Dedifferentiated amniotic fluid mesenchymal stem cell (primary cell): ENCODE results near the gene KCNK16.

Experiments used
- DNase-seq: peaks from one replicate; pipeline ENCODE4 v3.0.0-alpha.2; 2016; ENCODE audit errors: extremely low spot score

Gene KCNK16

DNA sequence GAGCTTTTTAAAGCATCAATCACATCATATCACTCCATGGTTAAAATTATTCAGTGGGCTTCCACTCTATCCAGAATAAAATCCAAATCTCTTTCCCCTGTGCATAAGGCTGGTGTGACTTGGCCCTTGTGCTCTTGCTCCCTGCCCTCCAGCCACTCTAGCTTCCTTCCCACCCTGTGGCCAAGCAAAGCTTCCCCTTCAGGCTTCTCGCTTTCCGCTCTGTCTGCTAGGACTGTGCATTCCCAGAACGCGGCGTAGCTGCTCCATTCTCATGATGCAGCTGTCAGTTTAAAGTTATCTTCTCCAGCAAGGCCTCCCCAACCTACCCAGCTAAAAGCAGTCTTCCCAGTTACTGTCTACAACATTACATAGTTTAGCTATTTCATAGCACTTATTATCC lies 19.4 kb upstream of the KCNK16 start:
- no peak for DNase-seq

DNA sequence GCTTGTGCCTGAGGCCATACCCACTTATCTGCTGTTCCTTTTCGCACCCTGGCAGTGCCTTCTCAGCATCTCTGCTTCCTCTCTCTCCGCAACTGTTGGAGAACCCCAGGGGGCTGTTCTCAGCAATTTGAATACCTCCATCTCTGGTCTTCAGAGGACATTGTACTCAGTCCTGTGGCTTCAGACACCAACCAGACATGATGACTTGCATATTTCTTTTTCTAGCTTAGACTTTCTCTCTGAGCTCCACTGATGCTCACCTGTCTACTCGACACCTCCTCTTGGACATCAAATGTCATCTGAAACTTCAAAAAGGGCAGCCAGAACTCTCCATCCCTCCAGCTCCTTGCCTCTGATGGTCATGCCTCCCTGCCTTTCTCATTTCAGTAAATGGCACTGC lies 18.9 kb upstream of the KCNK16 start:
- no peak for DNase-seq

DNA sequence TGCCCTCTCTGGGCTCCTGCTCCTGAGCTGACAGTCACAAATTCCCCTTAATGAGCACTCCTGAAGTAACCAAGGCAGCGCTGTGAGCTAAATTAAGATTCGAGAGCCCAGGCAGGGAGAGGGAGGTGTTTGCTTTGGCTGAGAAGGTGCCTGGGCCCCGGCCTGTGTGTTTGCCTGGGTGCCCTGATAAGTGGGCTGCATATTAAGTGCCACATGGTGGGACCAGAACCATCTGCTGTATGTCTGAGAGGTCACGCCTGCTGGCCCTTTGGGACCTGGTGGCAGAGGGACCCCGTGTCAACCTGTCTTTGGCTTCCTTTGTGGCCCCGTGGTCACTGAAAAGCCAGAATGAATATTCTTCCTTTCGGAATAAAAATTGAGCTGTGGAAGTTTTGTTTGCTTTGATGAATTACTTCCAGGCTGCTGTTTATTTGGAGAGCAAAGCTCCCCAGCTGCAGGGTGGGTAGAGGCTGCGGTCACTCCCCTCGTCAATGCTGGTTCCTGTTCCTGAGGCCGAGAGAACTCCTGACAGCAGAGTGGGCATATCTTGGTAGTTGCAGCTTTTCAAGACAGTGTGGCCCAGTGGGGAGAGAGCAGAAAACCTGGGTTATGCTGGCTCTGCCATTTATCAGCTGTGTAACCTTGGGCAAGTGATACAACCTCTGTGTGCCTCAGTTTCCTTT lies 17.5 kb upstream of the KCNK16 start:
- no peak for DNase-seq

DNA sequence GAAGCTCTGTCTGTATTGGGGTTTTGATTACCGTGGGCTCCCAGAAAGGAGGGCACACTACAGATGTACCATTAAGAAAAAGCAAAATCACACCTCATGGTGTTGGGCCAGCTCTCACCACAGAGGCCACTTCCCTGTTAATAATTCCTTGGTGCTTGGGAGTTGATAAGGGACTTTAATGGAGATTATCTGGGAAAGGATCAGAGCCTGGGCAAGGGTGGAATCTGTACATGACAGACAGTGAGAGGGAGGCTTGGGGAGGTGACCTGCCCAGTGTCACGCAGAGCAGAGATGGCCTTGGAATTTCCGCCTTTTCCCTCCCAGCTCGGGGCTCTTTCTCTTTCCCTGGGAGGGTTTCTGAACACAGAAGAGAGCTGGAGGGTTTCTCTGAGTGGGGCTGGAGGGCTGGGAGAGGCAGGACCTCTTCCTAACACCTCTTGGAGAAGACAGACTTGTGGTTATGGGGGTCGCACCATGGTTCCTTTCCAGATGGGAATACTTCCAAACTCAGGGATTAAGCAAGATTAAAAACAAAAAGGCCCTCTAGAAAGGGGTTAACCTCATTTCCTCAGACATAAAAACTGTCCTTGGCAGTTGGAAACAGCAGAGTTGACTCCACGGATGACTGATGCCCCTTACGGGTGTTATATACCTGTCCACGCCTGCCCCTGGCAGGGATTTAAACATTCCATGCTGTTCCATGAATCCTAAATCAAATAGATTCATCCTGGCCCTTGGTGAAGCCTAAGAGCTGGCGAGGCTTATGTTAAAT lies 16.8 kb upstream of the KCNK16 start:
- no peak for DNase-seq

- no peak for DNase-seq
These were observed 15.9 kb upstream of the KCNK16 start for GRCh38 chr6:39338397-39338796.

- no peak for DNase-seq
These were observed 13.5 kb upstream of the KCNK16 start for GRCh38 chr6:39335780-39336545.

GRCh38 chr6:39333644-39334438 lies 11.3 kb upstream of the KCNK16 start:
- no peak for DNase-seq

DNA sequence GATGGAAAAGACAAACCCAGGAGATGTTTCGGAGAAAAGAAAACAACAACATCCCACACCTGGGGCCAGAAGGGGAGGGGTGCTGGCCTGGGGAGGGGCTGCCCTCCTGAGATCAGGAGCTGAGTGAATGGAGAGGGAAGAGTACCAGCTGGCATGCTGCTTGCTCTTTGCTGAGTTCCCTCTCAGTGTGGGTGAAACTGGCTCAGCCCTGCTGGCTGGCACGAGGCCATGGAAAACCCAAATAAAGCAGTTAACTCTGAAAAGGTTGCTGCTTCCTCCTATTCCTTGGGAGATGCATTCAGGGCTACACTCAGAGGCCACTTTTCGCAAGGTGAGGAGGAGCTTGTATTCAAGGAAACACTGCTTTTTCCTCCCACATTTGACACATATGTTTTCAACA lies 8.0 kb upstream of the KCNK16 start:
- DNase-seq: no peak

DNA sequence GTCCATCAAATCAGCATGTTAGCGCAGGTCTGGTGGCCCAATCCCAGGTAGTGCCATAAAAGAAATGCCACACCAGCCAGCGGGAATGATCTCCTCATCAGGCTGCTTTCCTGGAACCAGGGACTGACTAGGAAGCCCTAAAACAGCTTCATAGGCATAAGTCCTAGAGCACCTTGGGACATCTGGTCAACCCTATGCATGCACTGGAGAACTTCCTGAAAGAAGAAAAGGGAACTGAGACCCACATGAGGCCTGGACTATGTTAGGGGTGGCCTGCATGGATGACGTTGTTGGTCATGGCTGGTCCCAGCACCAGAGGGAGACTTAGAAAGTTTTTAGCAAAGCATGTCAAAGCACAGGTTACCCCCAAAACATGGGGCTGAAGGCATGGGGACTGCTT lies 7.6 kb upstream of the KCNK16 start:
- DNase-seq: no peak

DNA sequence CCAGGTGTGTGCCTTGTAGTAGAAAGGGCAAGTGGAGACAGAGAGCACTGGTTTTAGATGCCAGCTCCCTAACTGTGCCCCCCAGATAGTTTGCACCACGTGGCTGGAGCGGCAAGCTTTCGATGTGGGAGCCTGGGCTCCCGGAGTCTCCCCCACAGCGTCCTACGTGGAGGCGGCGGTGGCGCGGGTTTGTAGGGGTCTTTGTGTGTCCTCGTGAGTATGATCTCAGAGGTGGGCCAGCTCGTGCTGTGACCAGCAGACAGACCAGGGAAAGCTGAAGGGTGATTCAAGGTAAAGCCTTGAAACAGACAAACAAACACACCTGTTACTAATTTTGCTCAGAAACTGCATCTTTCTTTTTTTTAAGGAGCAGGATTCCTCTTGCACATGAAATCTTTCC lies 5.6 kb upstream of the KCNK16 start:
- no peak for DNase-seq

DNA sequence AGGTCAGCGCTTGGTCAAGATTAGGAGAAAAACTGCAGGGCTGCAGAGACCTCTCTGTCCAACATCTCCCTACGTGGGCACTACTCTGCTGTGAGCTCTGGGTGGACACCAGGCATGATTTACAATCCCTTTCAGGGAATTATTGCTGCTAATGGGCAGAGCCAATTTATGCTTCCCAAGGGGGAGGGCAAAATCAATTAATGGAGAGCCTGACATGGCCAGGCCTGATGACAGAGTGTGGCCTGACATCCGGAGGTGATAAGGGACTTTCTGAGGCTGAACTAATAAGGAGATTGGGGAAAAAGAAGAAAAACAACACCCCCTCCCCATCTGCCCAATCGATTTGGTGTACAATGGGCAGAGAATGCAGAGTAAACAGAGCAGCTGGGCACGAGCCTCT lies 5.0 kb upstream of the KCNK16 start:
- no peak for DNase-seq

GRCh38 chr6:39321761-39322160 lies 741 bp downstream of the KCNK16 start:
- no peak for DNase-seq

DNA sequence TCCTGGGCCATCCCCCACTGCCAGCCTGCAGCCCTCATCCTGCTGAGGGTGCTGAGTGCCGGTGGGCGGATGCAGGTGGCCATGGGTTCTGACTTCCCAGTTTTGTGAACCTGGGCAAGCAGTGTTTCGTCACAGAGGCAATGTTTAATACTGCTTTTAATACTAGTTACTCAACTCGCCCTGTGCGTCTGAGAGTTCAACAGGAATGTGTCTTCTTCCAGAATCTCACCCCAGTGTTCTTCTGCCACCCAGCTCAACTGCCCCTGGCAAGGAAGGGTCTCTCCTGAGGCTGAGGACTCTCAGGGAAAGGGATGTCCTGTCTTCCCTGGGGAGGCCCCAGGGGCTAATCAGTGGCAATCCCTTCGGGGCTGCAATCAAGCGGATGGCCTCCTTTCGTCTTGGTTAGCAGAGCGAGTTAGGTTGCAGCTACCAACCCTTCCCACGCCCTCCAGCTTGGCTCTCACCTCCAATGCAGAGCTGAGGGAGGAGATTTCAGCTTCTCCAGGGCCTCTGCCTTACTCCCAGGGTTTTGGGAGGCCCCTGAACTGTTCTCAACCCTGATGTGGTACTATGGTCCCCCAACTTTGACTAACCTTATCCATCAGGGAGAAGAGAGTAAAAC lies 2.0 kb downstream of the KCNK16 start:
- DNase-seq: no peak

DNA sequence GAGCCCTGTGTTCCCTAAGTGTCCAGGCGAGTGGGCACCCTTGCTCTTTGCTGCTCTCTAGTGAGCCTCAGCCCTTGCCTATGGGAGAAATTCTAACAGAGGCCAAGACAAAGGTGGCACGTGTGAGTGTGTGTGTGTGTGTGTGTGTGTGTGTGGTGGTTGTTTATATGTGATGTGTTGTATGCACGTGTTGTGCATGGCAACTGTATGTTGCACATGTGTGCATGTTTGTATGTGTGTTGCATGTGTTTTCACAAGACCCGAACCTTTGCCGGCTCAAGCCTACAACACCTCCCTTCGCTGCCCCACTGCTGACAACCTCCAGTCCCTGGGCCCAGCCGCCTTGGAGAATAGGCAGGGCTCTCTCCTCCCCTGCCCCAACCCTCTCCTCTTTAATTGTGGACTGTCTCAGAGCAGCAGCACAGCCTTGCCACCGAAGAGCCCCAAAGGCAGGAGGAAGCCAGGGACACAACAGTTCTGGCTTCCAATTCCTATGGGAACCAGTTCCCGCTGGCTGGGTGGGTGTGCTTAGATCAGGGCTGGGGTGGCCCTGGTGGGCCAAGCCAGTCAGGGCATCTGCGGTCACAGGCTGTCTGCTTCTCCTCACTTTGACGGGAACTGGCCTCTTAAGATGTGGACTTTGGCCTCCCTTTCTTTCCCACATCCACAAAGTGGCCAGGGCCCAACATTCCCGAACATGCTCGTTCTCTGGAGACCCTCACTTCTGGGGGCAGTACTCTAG lies 2.7 kb downstream of the KCNK16 start:
- no peak for DNase-seq

- no peak for DNase-seq
These were observed 5.2 kb downstream of the KCNK16 start for GRCh38 chr6:39317256-39317655.

DNA sequence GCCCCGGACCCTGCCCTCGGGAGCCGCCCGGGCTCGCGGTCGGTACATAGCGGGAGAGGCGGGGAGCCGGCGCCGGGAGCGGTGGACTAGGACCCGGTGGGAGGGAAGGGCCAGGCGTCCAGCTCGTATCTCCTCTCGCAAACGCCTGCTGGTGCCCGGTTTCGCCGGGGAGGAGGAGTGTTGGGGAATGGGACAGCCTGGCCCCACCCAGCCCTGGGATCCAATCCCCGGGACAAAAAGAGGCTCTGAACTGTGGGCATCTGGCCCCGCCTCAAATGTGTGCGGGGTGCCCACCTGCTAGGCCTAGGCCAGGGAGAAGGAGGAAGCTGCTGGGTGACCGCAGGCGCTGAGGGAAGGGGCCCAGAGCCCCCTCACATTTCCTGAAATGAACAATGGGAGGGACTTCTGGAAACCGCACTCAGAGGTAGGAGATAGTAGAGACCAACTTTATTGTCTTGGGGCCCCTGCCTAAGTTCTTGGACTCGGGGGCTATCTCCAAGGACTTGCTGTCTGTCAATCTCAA lies 8.2 kb downstream of the KCNK16 start, which contains the start of gene KCNK17:
KCNK17 (minus strand) TSS at position 147 of the 523 bp plus-strand sequence; CDS start at position 48, 99 bp downstream.
- no peak for DNase-seq

GRCh38 chr6:39313526-39314272 lies 8.8 kb downstream of the KCNK16 start:
- DNase-seq: no peak

DNA sequence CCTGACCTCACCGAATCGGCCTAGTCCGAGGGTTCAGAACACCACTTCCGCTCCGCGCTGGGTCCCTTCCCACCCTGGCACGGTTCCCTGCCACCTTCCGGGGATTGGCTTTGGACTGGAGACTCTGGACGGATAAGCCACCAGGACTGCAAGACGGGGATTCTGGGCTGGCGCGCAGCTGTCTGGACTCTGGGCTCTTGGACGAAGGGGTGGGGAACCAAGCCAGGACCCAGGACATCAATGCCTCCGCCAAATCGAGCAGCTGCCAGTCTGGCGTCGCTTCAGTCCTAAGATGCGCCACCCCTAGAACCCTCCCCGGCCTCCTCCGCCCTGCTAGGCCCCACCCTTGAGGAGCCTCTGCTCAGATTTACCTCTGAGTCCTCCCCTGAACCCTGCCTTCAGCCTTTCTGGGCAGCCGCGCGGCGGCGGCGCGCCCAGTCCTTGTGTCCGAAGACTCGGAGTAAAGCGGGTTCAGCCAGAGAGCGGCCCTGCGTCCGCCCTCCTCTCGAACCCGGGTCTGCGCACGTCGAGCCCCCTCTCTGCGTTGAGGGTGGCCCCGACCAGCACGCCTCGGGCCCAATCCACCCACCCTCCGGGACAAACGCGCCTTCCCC lies 9.5 kb downstream of the KCNK16 start:
- DNase-seq: no peak

DNA sequence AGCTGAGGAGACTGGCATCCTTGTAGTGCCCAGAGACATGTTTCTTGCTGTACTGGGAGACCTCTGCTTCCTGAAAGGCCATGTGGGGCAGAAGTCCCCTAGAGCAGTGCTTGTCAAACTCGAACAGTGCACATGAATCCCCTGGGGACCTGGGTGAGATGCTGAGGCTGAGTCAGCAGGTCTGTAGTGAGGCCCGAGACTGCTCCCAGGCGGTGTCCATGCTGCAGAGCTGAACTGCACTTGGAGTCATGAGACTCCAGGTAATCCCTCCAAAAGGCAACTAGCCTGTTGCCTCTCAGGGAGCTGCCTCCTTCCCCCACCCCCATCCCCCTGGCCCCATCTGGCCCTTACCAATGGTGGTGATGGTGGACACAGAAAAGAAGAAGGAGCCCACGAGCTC lies 12.0 kb downstream of the KCNK16 start:
- DNase-seq: no peak
